SK-N-SH (cell line): ENCODE results near the gene MNT. TPM values are rescaled to one million over a fixed set of nuclear protein-coding genes. Genes with fewer than 3 reads are reported as not detected.

ENCODE experiments used
- CTCF ChIA-PET: fragments of 300-600, 350-600 bp; formaldehyde crosslinking; extraction: SDS; loops from one replicate; lab custom pipeline; 2021; lab: Yijun Ruan, JAX
- POLR2A ChIA-PET: fragments of 350-600 bp; sonication (Branson Sonifier 250); formaldehyde crosslinking; extraction: SDS; loops from one replicate; lab custom pipeline; 2020; ENCODE audit warnings: antibody characterized with exemption, inconsistent platforms; lab: Yijun Ruan, JAX
- DNase-seq: peaks from one replicate; pipeline ENCODE4 v3.0.0; 2012
- H2AFZ ChIP-seq: fragments of 200-600 bp; sonication (generic); 2 replicates; pipeline ENCODE4 v1.8.1; 2016; ENCODE audit warnings: antibody characterized with exemption, mild to moderate bottlenecking, low read depth
- H3F3A ChIP-seq: fragments of 200-600 bp; sonication (generic); replicated peaks from 2 replicates; pipeline ENCODE3; 2016; ENCODE audit warnings: antibody characterized with exemption, mild to moderate bottlenecking; ENCODE audit not compliant: insufficient read depth
- H3K27ac ChIP-seq, 2 experiments: fragments of 200-500 bp in 1 of 2; fragments of 200-600 bp in 1 of 2; sonication (Bioruptor generic) in 1 of 2; sonication (generic), shearing (Covaris generic) in 1 of 2; 2 replicates each; pipeline versions ENCODE4 v1.5.1 to v1.6.1; 2014 to 2016; ENCODE audit warnings: low read depth in 2 of 2, inconsistent platforms in 1 of 2, low read length in 1 of 2, mild to moderate bottlenecking in 1 of 2, mixed read lengths in 1 of 2
- H3K27me3 ChIP-seq: fragments of 200-600 bp; sonication (generic), shearing (Covaris generic); 2 replicates; pipeline ENCODE4 v1.6.1; 2016; ENCODE audit warnings: mixed run types; ENCODE audit not compliant: insufficient read depth
- H3K36me3 ChIP-seq, 2 experiments: fragments of 200-500 bp in 1 of 2; fragments of 200-600 bp in 1 of 2; sonication (Bioruptor generic) in 1 of 2; sonication (generic) in 1 of 2; replicated peaks in 1 of 2; 2 replicates each; pipeline versions ENCODE3 to v1.5.1; 2014 to 2016; ENCODE audit warnings: low read length in 1 of 2, mild to moderate bottlenecking in 1 of 2; ENCODE audit not compliant: insufficient read depth in 2 of 2, control insufficient read depth in 1 of 2
- H3K4me1 ChIP-seq, 2 experiments: fragments of 200-500 bp in 1 of 2; fragments of 200-600 bp in 1 of 2; sonication (Bioruptor generic) in 1 of 2; sonication (generic), shearing (Covaris generic) in 1 of 2; 2 replicates each; pipeline versions ENCODE4 v1.5.1 to v1.6.1; 2014 to 2016; ENCODE audit warnings: low read depth in 1 of 2, low read length in 1 of 2, mixed run types in 1 of 2; ENCODE audit not compliant: insufficient read depth in 2 of 2, control insufficient read depth in 1 of 2
- H3K4me2 ChIP-seq: fragments of 200-600 bp; sonication (generic), shearing (Covaris generic); 2 replicates; pipeline ENCODE4 v1.6.1; 2017; ENCODE audit warnings: mixed run types
- H3K4me3 ChIP-seq, 2 experiments: fragments of 200-500 bp in 1 of 2; fragments of 200-600 bp in 1 of 2; sonication (Bioruptor generic) in 1 of 2; sonication (generic), shearing (Covaris generic) in 1 of 2; 2 replicates each; pipeline versions ENCODE4 v1.5.1 to v1.8.1; 2014 to 2016; ENCODE audit warnings: low read depth in 2 of 2, inconsistent platforms in 1 of 2, low read length in 1 of 2, mild to moderate bottlenecking in 1 of 2, mixed read lengths in 1 of 2, moderate library complexity in 1 of 2
- H3K79me2 ChIP-seq: fragments of 200-600 bp; sonication (generic); 2 replicates; pipeline ENCODE4 v1.8.1; 2017; ENCODE audit warnings: mild to moderate bottlenecking; ENCODE audit not compliant: insufficient read depth
- H3K9ac ChIP-seq: fragments of 200-600 bp; sonication (generic); 2 replicates; pipeline ENCODE4 v1.6.1; 2017; ENCODE audit warnings: mixed run types
- H3K9me2 ChIP-seq: fragments of 200-600 bp; sonication (generic); 2 replicates; pipeline ENCODE4 v1.6.1; 2017; ENCODE audit warnings: mixed run types
- H3K9me3 ChIP-seq: fragments of 200-600 bp; sonication (generic); 2 replicates; pipeline ENCODE4 v1.6.1; 2017; ENCODE audit warnings: mixed run types, mild to moderate bottlenecking, moderate library complexity
- H4K20me1 ChIP-seq: fragments of 200-600 bp; sonication (generic); 2 replicates; pipeline ENCODE4 v1.6.1; 2017; ENCODE audit warnings: mild to moderate bottlenecking, mixed run types; ENCODE audit not compliant: insufficient read depth
- CHD2 ChIP-seq: fragments of 150-350 bp; IDR thresholded peaks from 2 replicates; pipeline ENCODE4 v1.6.1; 2018; ENCODE audit warnings: low read length; ENCODE audit not compliant: partially characterized antibody
- CTCF ChIP-seq: fragments of 200-600 bp; sonication (generic); IDR thresholded peaks from 2 replicates; pipeline ENCODE4 v1.6.1; 2017; ENCODE audit warnings: antibody characterized with exemption, mild to moderate bottlenecking, moderate library complexity
- ELF1 ChIP-seq: IDR thresholded peaks from 2 replicates; pipeline ENCODE4 v1.4.0; 2012
- EZH2phosphoT487 ChIP-seq: fragments of 200-600 bp; sonication (generic); IDR thresholded peaks from 2 replicates; pipeline ENCODE4 v1.6.1; 2017; ENCODE audit warnings: low read depth, mixed run types, mild to moderate bottlenecking, antibody characterized with exemption, moderate library complexity, borderline replicate concordance
- FOXJ3 ChIP-seq: sonication (generic); formaldehyde crosslinking; IDR thresholded peaks from 2 replicates; pipeline ENCODE4 v1.5.1; 2020; ENCODE audit warnings: mild to moderate bottlenecking, missing genetic modification reagents
- JUND ChIP-seq: IDR thresholded peaks from 2 replicates; pipeline ENCODE4 v1.4.0; 2012
- MAX ChIP-seq: IDR thresholded peaks from 2 replicates; pipeline ENCODE4 v1.4.0; 2012; ENCODE audit warnings: low read depth
- MXI1 ChIP-seq: IDR thresholded peaks from 2 replicates; pipeline ENCODE4 v1.6.1; 2012; ENCODE audit warnings: mild to moderate bottlenecking, low read depth, low read length, improper control_type of control experiment
- NFIC ChIP-seq: IDR thresholded peaks from 2 replicates; pipeline ENCODE4 v1.4.0; 2012; ENCODE audit warnings: borderline replicate concordance
- NRF1 ChIP-seq: IDR thresholded peaks from 2 replicates; pipeline ENCODE4 v1.6.1; 2012; ENCODE audit warnings: low read depth, mild to moderate bottlenecking, low read length
- PBX3 ChIP-seq: IDR thresholded peaks from 2 replicates; pipeline ENCODE4; 2012
- POLR2AphosphoS5 ChIP-seq: IDR thresholded peaks from 2 replicates; pipeline ENCODE4 v1.6.1; 2012; ENCODE audit warnings: low read depth, low read length
- RCOR1 ChIP-seq: fragments of 150-350 bp; IDR thresholded peaks from 2 replicates; pipeline ENCODE4 v1.6.1; 2017; ENCODE audit warnings: antibody characterized with exemption, low read length
- REST ChIP-seq: IDR thresholded peaks from 2 replicates; pipeline ENCODE4 v1.6.1; 2012; ENCODE audit warnings: mild to moderate bottlenecking, low read depth, low read length, moderate library complexity
- RFX5 ChIP-seq: IDR thresholded peaks from 2 replicates; pipeline ENCODE4 v1.6.1; 2012; ENCODE audit warnings: mild to moderate bottlenecking, improper control_type of control experiment, low read length
- SIN3A ChIP-seq: IDR thresholded peaks from 2 replicates; pipeline ENCODE4 v1.6.1; 2012; ENCODE audit warnings: low read depth, mild to moderate bottlenecking, low read length, moderate library complexity, borderline replicate concordance
- TAF1 ChIP-seq: IDR thresholded peaks from 2 replicates; pipeline ENCODE4 v1.6.1; 2012; ENCODE audit warnings: low read depth, mild to moderate bottlenecking, low read length, moderate library complexity, borderline replicate concordance
- TCF12 ChIP-seq: IDR thresholded peaks from 2 replicates; pipeline ENCODE4 v1.4.0; 2012
- TEAD4 ChIP-seq: IDR thresholded peaks from 2 replicates; pipeline ENCODE4 v1.4.0; 2012; ENCODE audit warnings: mild to moderate bottlenecking, borderline replicate concordance; ENCODE audit not compliant: insufficient read depth
- USF1 ChIP-seq: IDR thresholded peaks from 2 replicates; pipeline ENCODE4 v1.4.0; 2012; ENCODE audit warnings: low read depth, borderline replicate concordance
- YY1 ChIP-seq: IDR thresholded peaks from 2 replicates; pipeline ENCODE4 v1.4.0; 2012; ENCODE audit warnings: low read depth, mild to moderate bottlenecking
- ZBTB33 ChIP-seq: IDR thresholded peaks from 2 replicates; pipeline ENCODE4 v1.4.0; 2012; ENCODE audit warnings: low read depth, borderline replicate concordance
- WGBS: methylation state at CpG from one replicate; pipeline ENCODE4 v1.1.6; 2017; ENCODE audit warnings: low lambda C conversion rate; 5-methylcytosine and 5-hydroxymethylcytosine counted together
- polyA plus RNA-seq, 3 experiments: library from polyadenylated mRNA; depleted of rRNA; stranded (reverse); fragments of >200 nt; gene quantifications; 2 replicates each; pipeline ENCODE4 v1.2.3, GENCODE V29; 2012

Gene MNT
- polyA plus RNA-seq, 1 of the 3 experiments (the other 2 are of a cell fraction) = 7.1 TPM

GRCh38 chr17:2401426-2402221 is 764 bp upstream of the MNT start:
- Histone ChIP-seq H3K9ac (peak overlapping the region; percentile 99), H3K27ac (peak overlapping the region; percentile 98 to 100), H3K4me1 (peaks cover 35 to 42% of the 10 kb centered on the region in 2 experiments), H3K4me2 (peak overlapping the region; percentile 85), H3K79me2 (peaks cover 27% of the 10 kb centered on the region), H4K20me1 (no peaks in the 10 kb centered on the region; the same call in 1 of the 2 replicates), H2AFZ (peak overlapping the region; percentile 68; the same call in 1 of the 2 replicates), H3K9me3 (no peaks in the 10 kb centered on the region), H3F3A (peaks cover 39% of the 10 kb centered on the region), H3K27me3 (no peaks in the 10 kb centered on the region), H3K36me3 (no peaks in the 10 kb centered on the region), H3K9me2 (no peaks in the 10 kb centered on the region), H3K4me3 (peak overlapping the region; percentile 99)
- POLR2A ChIA-PET = interaction anchor here (0.8 to 2.2 kb wide), 7 partner anchors 9 to 65 kb away, joined by 3 to 12 read pairs (median 4); partner anchors contain the start of gene TSR1
- WGBS = 2% methylated on average over 31 of the region's 72 CpGs
- TF ChIP-seq NRF1 (no peak), NFIC (peak; percentile 57; the same call in 1 of the 2 replicates), SIN3A (peak; percentile 72; the same call in 1 of the 2 replicates), POLR2AphosphoS5 (0 out of 2 replicates have a peak, but pooled peaks have one; percentile 3), FOXJ3 (0 out of 2 replicates have a peak, but pooled peaks have one; percentile 31), MXI1 (peak; percentile 95), MAX (peak; percentile 99), PBX3 (peak; percentile 66), ELF1 (peak; percentile 40; the same call in 1 of the 2 replicates), CTCF (no peak), YY1 (peak; percentile 77), TAF1 (peak; percentile 35; the same call in 1 of the 2 replicates), EZH2phosphoT487 (no peak), ZBTB33 (no peak), RCOR1 (peak; percentile 28; the same call in 1 of the 2 replicates), TEAD4 (no peak), TCF12 (peak; percentile 65), CHD2 (peak; percentile 76), RFX5 (peak; percentile 81), JUND (peak; percentile 67; the same call in 1 of the 2 replicates), REST (peak; percentile 12; the same call in 1 of the 2 replicates), USF1 (peak; percentile 49; the same call in 1 of the 2 replicates)
- peak; percentile 93 for DNase-seq
- CTCF ChIA-PET = interaction anchor here (1.2 to 27.8 kb wide), 6 partner anchors 8 to 49 kb away, joined by 3 to 654 read pairs (median 4); no protein-coding TSS in a partner anchor
